ENCODE data around the gene TARBP2. TPM values are rescaled to one million over a fixed set of nuclear protein-coding genes. Genes with fewer than 3 reads are reported as not detected.

Gene TARBP2
- total and polyA plus RNA-seq, 5 experiments from 2014 or later, result 27.0 to 46.1 (median 32.1) TPM

Other genes starting within 250 kb of the TARBP2 start
- under 1 TPM; 0.27 to 0.81 TPM for gene ESPL1, start 233.0 kb upstream of the TARBP2 start, total RNA-seq
- gene ESPL1, start 233.0 kb upstream of the TARBP2 start, polyA plus RNA-seq, result not detected
- gene PFDN5, start 205.7 kb upstream of the TARBP2 start, total RNA-seq, result 100 to 1,000 TPM; 663 to 692 TPM
- 1,000 to 10,000 TPM; 1,657 to 1,928 (median 1,896) TPM for gene PFDN5, start 205.7 kb upstream of the TARBP2 start, polyA plus RNA-seq
- gene MYG1, start 201.6 kb upstream of the TARBP2 start, total RNA-seq, result 10 to 100 TPM; 48.3 to 53.5 TPM
- 10 to 100 TPM; 64.4 to 81.2 (median 68.6) TPM for gene MYG1, start 201.6 kb upstream of the TARBP2 start, polyA plus RNA-seq
- 10 to 100 TPM; 66.8 to 68.2 TPM for gene AAAS, start 179.7 kb upstream of the TARBP2 start, total RNA-seq
- 10 to 100 TPM; 34.1 to 57.2 (median 39.3) TPM for gene AAAS, start 179.7 kb upstream of the TARBP2 start, polyA plus RNA-seq
- gene SP7, start 164.9 kb upstream of the TARBP2 start, total RNA-seq, result not detected
- gene SP7, start 164.9 kb upstream of the TARBP2 start, polyA plus RNA-seq, result under 1 TPM in 1 of 3 donors, not detected in 2; 0.05 TPM
- gene SP1, start 121.1 kb upstream of the TARBP2 start, total RNA-seq, result 100 to 1,000 TPM; 104 TPM
- gene SP1, start 121.1 kb upstream of the TARBP2 start, polyA plus RNA-seq, result 10 to 100 TPM in 1 of 3 donors, 1 to 10 TPM in 2; 8.5 to 10.4 (median 9.4) TPM
- gene AMHR2, start 77.4 kb upstream of the TARBP2 start, total RNA-seq, result not detected
- not detected for gene AMHR2, start 77.4 kb upstream of the TARBP2 start, polyA plus RNA-seq
- gene PRR13, start 59.5 kb upstream of the TARBP2 start, total RNA-seq, result 100 to 1,000 TPM; 215 to 217 TPM
- gene PRR13, start 59.5 kb upstream of the TARBP2 start, polyA plus RNA-seq, result 100 to 1,000 TPM; 513 to 535 (median 534) TPM
- gene PCBP2, start 49.2 kb upstream of the TARBP2 start, total RNA-seq, result 100 to 1,000 TPM; 858 to 917 TPM
- gene PCBP2, start 49.2 kb upstream of the TARBP2 start, polyA plus RNA-seq, result 100 to 1,000 TPM; 143 to 157 (median 152) TPM
- gene MAP3K12, start 1.8 kb upstream of the TARBP2 start, total RNA-seq, result 10 to 100 TPM; 17.2 to 23.8 TPM
- gene MAP3K12, start 1.8 kb upstream of the TARBP2 start, polyA plus RNA-seq, result 1 to 10 TPM; 2.4 to 3.9 (median 3.4) TPM
- gene NPFF, start 6.2 kb downstream of the TARBP2 start, total RNA-seq, result not detected
- not detected for gene NPFF, start 6.2 kb downstream of the TARBP2 start, polyA plus RNA-seq
- gene ATF7, start 125.1 kb downstream of the TARBP2 start, total RNA-seq, result 10 to 100 TPM; 25.8 to 30.4 TPM
- 10 to 100 TPM; 13.0 to 19.2 (median 13.7) TPM for gene ATF7, start 125.1 kb downstream of the TARBP2 start, polyA plus RNA-seq
- gene ATP5MC2, start 174.8 kb downstream of the TARBP2 start, total RNA-seq, result 100 to 1,000 TPM; 235 to 250 TPM
- gene ATP5MC2, start 174.8 kb downstream of the TARBP2 start, polyA plus RNA-seq, result 100 to 1,000 TPM; 519 to 658 (median 605) TPM
- 100 to 1,000 TPM; 152 to 168 TPM for gene CALCOCO1, start 226.2 kb downstream of the TARBP2 start, total RNA-seq
- 10 to 100 TPM; 52.3 to 55.5 (median 55.4) TPM for gene CALCOCO1, start 226.2 kb downstream of the TARBP2 start, polyA plus RNA-seq